Lower leg skin (tissue), 4 donors: ENCODE results near the gene TPST1. TPM values are rescaled to one million over a fixed set of nuclear protein-coding genes. Genes with fewer than 3 reads are reported as not detected.

Experiments
- DNase-seq, 2 donors: peaks; one replicate each; pipeline ENCODE4 v3.0.0-alpha.2; 2019; ENCODE audit warnings: low spot score in 2 of 2
- H3K4me3 ChIP-seq: fragments of 200-600 bp; sonication (generic); 2 replicates; pipeline ENCODE4 v1.5.1; 2017; ENCODE audit warnings: mild to moderate bottlenecking, low read depth; ENCODE audit not compliant: poor library complexity, severe bottlenecking
- POLR2A ChIP-seq, 2 donors: fragments of 450-650 bp; IDR thresholded peaks; one replicate each; pipeline ENCODE4 v1.6.1; 2016 to 2017; ENCODE audit warnings: antibody characterized with exemption in 2 of 2, mild to moderate bottlenecking in 1 of 2, moderate library complexity in 1 of 2
- WGBS, 2 donors: methylation state at CpG; one replicate each; pipeline ENCODE4 v1.1.5; 2018; 5-methylcytosine and 5-hydroxymethylcytosine counted together
- intact Hi-C: fragments of 100-400 bp; cut with DNase I; formaldehyde crosslinking; loops from one replicate; pipeline ENCODE4 v1.15.0; 2023; ENCODE audit warnings: low total_unique reads
- total RNA-seq, 4 donors: library from RNA; depleted of rRNA; stranded (reverse); fragments of >200 nt; gene quantifications; one replicate each; pipeline ENCODE4 v1.1.0, GENCODE V29; 2016
- TF ChIP-seq, protein P1 (sequence below), 3 donors: fragments of 450-650 bp; IDR thresholded peaks; one replicate each; pipeline ENCODE4 v1.5.1; 2016; ENCODE audit warnings: antibody characterized with exemption in 3 of 3, mild to moderate bottlenecking in 3 of 3, moderate library complexity in 2 of 3

Gene TPST1
- total RNA-seq, 4 donors from 2014 or later = 10.1 to 12.8 (median 11.2) TPM

DNA sequence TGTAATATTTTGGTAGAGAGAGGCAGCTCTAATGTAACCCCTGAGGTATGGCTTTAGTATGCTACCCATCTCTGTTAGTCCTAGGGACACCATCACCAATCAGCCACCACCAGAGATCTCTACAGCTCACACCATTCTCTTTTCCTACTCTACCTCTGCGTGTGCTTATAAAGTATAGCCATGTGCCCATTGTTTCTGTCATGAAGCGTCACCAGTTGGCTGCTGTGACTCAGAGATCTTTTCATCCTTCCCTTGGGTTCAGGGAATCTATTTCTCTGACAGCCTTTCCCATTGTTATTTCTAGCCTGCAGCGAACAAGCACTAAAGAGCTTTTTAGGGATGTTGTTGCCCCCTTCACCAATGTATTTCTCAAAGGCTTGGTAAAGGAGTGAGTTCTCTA is 103.3 kb downstream of the TPST1 start:
- WGBS, 2 donors = 92 to 95% methylated on average over 3 of the region's 3 CpGs
- no peak for DNase-seq
- no peak for TF ChIP-seq POLR2A (IDR thresholded peaks at IDR 0.05)
- TF ChIP-seq, protein P1, sequence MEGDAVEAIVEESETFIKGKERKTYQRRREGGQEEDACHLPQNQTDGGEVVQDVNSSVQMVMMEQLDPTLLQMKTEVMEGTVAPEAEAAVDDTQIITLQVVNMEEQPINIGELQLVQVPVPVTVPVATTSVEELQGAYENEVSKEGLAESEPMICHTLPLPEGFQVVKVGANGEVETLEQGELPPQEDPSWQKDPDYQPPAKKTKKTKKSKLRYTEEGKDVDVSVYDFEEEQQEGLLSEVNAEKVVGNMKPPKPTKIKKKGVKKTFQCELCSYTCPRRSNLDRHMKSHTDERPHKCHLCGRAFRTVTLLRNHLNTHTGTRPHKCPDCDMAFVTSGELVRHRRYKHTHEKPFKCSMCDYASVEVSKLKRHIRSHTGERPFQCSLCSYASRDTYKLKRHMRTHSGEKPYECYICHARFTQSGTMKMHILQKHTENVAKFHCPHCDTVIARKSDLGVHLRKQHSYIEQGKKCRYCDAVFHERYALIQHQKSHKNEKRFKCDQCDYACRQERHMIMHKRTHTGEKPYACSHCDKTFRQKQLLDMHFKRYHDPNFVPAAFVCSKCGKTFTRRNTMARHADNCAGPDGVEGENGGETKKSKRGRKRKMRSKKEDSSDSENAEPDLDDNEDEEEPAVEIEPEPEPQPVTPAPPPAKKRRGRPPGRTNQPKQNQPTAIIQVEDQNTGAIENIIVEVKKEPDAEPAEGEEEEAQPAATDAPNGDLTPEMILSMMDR (IDR thresholded peaks at IDR 0.05) = no peak
- intact Hi-C loops = no loop called here
- no peak overlapping the region for H3K4me3 ChIP-seq

DNA sequence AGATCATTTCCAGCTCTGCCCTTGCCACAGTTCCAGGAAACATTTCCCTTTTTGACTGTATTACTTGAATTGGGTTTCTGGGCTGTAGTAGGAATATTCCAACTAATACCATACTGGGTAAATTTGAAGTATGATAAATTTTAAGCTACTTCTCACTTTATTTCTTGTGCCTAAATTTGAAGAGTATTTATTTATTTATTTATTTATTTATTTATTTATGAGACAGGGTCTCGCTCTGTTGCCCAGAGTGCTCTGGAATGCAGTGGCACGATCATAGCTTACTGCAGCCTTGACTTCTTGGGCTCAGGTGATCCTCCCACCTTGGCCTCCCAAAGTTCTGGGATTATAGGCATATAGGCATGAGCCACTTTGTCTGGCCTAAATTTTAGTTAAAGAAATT is 105.5 kb downstream of the TPST1 start:
- intact Hi-C loops = no loop called here

DNA sequence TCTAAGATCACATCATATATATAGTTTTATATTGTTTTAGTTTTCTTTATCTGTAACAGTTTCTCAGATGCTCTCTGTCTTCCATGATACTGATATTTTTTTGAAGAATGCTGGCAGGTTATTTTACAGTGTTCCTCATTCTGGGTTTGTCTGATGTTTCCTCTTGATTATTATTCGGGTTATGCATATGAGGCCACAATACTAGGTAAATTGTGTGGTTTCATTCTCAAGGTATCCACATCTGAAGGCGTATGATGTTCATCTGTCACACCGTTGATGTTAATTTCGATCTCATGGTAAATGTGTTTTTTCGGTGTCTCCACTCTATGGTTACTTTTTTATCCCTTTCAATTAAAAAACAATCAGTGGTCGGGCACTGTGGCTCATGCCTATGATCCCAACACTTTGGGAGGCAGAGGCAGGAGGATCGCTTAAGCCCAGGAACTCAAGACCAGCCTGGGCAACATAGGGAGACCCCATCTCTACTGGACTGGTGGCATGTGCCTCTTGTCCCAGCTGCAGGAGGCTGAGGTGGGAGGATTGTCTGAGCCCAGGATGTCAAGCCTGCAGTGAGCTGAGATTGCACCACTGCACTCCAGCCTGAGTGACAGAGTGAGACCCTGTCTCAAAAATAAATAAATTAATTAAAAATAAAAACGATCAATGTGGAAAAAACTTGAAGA is 108.9 kb downstream of the TPST1 start:
- no peak for TF ChIP-seq POLR2A (IDR thresholded peaks at IDR 0.05)
- TF ChIP-seq, protein P1 (IDR thresholded peaks at IDR 0.05) = no peak
- no peak for DNase-seq
- H3K4me3 ChIP-seq = no peak overlapping the region
- WGBS, 2 donors = 88 to 90% methylated on average over 8 of the region's 8 CpGs
- intact Hi-C loops = no loop called here

More for the DNA sequence above, 105.5 kb downstream of the TPST1 start:
- no peak overlapping the region for H3K4me3 ChIP-seq
- no peak for DNase-seq
- WGBS, 2 donors = 95 to 100% methylated on average over 2 of the region's 2 CpGs
- TF ChIP-seq POLR2A (IDR thresholded peaks at IDR 0.05) = no peak
- TF ChIP-seq, protein P1 (IDR thresholded peaks at IDR 0.05) = no peak

DNA sequence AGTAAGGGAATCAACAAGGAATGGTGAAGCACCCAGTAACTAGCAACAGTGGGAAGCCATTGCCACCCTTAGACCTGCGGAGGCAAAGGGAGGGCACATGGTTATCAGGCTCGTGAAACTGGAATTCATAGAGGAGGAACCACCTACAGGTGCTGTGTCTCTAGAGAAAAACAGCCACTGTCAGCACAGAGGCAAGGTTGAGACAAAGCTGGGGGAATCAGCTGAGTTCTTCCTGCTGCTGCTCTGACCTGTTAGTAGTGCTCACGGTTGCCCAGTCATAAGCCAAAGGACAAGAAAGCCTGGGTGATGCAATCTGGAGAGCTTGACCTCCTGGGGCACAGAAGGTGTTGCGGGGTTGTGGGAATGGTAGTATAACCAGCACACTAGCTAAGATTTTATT is 110.1 kb downstream of the TPST1 start:
- TF ChIP-seq, protein P1 (IDR thresholded peaks at IDR 0.05) = no peak
- TF ChIP-seq POLR2A (IDR thresholded peaks at IDR 0.05) = no peak
- DNase-seq = no peak
- WGBS, 2 donors = 85 to 89% methylated on average over 3 to 4 of the region's 4 CpGs
- H3K4me3 ChIP-seq = no peak overlapping the region
- intact Hi-C loops = no loop called here

DNA sequence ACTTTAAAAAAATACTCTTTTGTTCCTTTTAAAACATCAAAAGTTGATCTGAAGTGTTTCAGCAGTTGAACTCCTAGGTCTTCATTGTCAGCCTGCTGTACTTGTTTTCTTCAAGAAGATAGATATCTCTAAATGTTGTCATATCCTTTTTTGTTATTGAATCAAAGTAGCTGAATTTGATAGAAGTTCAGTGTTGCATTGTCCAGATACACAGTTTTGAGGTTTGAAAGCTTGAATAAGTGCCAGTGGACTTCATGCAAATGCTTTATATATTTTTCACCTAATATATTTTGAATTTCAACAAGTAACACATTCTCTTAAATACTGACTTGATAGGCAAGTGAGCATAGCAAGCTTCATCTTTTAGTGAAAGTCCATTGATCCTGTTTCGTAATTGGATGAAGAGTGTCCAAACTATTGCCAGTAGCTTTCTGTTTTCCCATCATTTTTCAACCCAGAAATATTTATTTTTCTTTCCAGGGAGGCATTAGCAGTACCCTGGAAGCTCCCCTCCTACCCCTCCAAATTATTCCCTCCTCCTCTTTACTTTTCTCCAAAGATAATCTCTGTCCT is 114.4 kb downstream of the TPST1 start:
- intact Hi-C loops = no loop called here
- DNase-seq = no peak
- WGBS, 2 donors = 93 to 94% methylated on average over 1 of the region's 1 CpG
- TF ChIP-seq POLR2A (IDR thresholded peaks at IDR 0.05) = no peak
- TF ChIP-seq, protein P1 (IDR thresholded peaks at IDR 0.05) = no peak
- H3K4me3 ChIP-seq = no peak overlapping the region
